HL-60 (cell line): ENCODE results near the gene DHRS2.

Experiments
- DNase-seq, 2 experiments: peaks; one replicate each; pipeline ENCODE4 v3.0.0-alpha.2; 2010 to 2020; ENCODE audit warnings: low read depth in 1 of 2, low spot score in 1 of 2
- H3K27ac ChIP-seq: fragments of 250-450 bp; sonication (Bioruptor Pico); replicated peaks from 2 replicates; pipeline ENCODE4 v1.5.1; 2020; ENCODE audit warnings: mild to moderate bottlenecking, moderate library complexity
- H3K27me3 ChIP-seq: fragments of 250-450 bp; sonication (Bioruptor Pico); 2 replicates; pipeline ENCODE4 v1.5.1; 2021; ENCODE audit warnings: mild to moderate bottlenecking, moderate library complexity; ENCODE audit not compliant: insufficient read depth, poor library complexity, severe bottlenecking
- H3K4me3 ChIP-seq: replicated peaks from 2 replicates; pipeline ENCODE4 v1.5.1; 2011; ENCODE audit warnings: mild to moderate bottlenecking, control low read depth, low read length; ENCODE audit not compliant: insufficient read depth
- GABPA ChIP-seq: IDR thresholded peaks from 2 replicates; pipeline ENCODE4 v1.6.1; 2012; ENCODE audit warnings: low read depth
- POLR2AphosphoS5 ChIP-seq: IDR thresholded peaks from 2 replicates; pipeline ENCODE4 v1.6.1; 2012; ENCODE audit warnings: low read depth
- SPI1 ChIP-seq: IDR thresholded peaks from 2 replicates; pipeline ENCODE4 v1.6.1; 2012; ENCODE audit warnings: low read depth, mild to moderate bottlenecking, borderline replicate concordance
- TF ChIP-seq, protein P1 (sequence below): IDR thresholded peaks from 2 replicates; pipeline ENCODE4 v1.6.1; 2012; ENCODE audit warnings: low read depth; ENCODE audit not compliant: insufficient replicate concordance
- TF ChIP-seq, protein P2 (sequence below): IDR thresholded peaks from one replicate; pipeline ENCODE4 v1.5.1; 2011; ENCODE audit warnings: low read length, control low read depth, inconsistent platforms; ENCODE audit not compliant: insufficient read depth

Gene DHRS2

DNA sequence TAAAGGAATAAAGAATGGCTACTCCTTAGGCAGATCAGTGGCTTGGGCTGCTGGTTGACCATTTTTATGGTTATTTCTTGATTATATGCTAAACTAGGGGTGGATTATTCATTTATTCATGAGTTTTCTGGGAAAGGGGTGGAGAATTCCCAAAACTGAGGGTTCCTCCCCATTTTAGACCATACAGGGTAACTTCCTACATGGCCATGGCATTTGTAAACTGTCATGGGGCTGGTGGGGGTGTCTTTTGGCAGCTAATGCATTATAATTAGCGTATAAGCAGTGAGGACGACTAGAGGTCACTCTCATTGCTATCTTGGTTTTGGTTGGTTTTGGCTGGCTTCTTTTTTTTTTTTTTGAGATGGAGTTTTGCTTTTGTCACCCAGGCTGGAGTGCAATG lies 32.0 kb upstream of the DHRS2 start:
- Histone ChIP-seq H3K4me3 (no peak overlapping the region), H3K27me3 (no peaks in the 10 kb centered on the region), H3K27ac (no peak overlapping the region)
- no peak for DNase-seq
- TF ChIP-seq SPI1 (no peak), POLR2AphosphoS5 (no peak), GABPA (no peak)
- TF ChIP-seq, protein P1, sequence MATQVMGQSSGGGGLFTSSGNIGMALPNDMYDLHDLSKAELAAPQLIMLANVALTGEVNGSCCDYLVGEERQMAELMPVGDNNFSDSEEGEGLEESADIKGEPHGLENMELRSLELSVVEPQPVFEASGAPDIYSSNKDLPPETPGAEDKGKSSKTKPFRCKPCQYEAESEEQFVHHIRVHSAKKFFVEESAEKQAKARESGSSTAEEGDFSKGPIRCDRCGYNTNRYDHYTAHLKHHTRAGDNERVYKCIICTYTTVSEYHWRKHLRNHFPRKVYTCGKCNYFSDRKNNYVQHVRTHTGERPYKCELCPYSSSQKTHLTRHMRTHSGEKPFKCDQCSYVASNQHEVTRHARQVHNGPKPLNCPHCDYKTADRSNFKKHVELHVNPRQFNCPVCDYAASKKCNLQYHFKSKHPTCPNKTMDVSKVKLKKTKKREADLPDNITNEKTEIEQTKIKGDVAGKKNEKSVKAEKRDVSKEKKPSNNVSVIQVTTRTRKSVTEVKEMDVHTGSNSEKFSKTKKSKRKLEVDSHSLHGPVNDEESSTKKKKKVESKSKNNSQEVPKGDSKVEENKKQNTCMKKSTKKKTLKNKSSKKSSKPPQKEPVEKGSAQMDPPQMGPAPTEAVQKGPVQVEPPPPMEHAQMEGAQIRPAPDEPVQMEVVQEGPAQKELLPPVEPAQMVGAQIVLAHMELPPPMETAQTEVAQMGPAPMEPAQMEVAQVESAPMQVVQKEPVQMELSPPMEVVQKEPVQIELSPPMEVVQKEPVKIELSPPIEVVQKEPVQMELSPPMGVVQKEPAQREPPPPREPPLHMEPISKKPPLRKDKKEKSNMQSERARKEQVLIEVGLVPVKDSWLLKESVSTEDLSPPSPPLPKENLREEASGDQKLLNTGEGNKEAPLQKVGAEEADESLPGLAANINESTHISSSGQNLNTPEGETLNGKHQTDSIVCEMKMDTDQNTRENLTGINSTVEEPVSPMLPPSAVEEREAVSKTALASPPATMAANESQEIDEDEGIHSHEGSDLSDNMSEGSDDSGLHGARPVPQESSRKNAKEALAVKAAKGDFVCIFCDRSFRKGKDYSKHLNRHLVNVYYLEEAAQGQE, result no peak
- TF ChIP-seq, protein P2, sequence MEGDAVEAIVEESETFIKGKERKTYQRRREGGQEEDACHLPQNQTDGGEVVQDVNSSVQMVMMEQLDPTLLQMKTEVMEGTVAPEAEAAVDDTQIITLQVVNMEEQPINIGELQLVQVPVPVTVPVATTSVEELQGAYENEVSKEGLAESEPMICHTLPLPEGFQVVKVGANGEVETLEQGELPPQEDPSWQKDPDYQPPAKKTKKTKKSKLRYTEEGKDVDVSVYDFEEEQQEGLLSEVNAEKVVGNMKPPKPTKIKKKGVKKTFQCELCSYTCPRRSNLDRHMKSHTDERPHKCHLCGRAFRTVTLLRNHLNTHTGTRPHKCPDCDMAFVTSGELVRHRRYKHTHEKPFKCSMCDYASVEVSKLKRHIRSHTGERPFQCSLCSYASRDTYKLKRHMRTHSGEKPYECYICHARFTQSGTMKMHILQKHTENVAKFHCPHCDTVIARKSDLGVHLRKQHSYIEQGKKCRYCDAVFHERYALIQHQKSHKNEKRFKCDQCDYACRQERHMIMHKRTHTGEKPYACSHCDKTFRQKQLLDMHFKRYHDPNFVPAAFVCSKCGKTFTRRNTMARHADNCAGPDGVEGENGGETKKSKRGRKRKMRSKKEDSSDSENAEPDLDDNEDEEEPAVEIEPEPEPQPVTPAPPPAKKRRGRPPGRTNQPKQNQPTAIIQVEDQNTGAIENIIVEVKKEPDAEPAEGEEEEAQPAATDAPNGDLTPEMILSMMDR, result no peak

DNA sequence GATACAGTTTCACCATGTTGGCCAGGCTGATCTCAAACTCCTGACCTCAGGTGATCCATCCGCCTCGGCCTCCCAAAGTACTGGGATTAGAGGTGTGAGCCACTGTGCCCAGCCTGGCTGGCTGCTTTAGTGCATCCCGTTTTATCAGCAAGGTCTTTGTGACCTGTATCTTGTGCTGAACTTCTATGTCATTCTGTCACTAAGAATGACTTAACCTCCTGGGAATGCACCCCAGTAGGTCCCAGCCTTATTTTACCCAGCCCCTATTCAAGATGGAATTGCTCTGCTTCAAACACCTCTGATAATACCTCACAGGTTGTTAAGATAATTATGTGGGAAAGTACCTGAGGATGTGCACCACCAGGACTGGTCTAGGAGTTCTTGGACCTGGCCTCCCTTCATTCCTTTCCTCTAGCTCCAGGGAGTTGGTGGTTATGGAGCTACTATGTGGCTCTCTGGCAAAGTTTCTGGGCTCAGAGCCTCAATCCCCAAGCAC lies 31.4 kb upstream of the DHRS2 start:
- TF ChIP-seq SPI1 (no peak), POLR2AphosphoS5 (no peak), GABPA (no peak)
- TF ChIP-seq, protein P1, result no peak
- TF ChIP-seq, protein P2, result no peak
- Histone ChIP-seq H3K27me3 (no peaks in the 10 kb centered on the region), H3K4me3 (no peak overlapping the region), H3K27ac (no peak overlapping the region)
- no peak for DNase-seq

GRCh38 chr14:23605931-23606585 lies 30.1 kb upstream of the DHRS2 start:
- no peak overlapping the region for H3K4me3 ChIP-seq
- TF ChIP-seq POLR2AphosphoS5 (no peak), GABPA (no peak)
- TF ChIP-seq, protein P2, result no peak
- H3K27me3 ChIP-seq, result no peaks in the 10 kb centered on the region
- DNase-seq, result no peak
- no peak overlapping the region for H3K27ac ChIP-seq

DNA sequence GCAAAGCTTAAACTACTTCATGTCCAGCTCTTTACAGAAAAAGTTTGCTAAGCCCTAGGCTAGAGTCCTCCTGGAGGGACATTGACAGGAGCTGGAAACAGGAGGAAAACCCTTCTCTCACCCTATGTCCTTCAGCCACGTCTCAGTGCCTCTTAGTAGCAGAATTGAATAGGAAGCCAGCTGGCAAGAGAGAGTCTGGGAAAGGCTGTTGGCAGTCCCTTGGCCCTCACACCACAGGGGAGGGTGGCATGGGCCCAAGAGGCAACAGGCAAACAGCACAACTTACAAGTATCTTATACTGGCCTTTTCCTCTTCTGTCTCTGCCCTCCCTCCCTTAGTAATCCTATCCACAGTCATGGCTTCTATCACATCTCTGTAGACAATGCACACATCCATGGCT lies 27.7 kb upstream of the DHRS2 start:
- TF ChIP-seq GABPA, result no peak
- TF ChIP-seq, protein P1, result no peak

More for the DNA sequence above, 27.7 kb upstream of the DHRS2 start:
- no peak for DNase-seq
- Histone ChIP-seq H3K4me3 (no peak overlapping the region), H3K27ac (no peak overlapping the region), H3K27me3 (no peaks in the 10 kb centered on the region)
